CD4-positive, alpha-beta T cell treated with Interferon alpha-2 for 1 hour (primary cell): ENCODE data around the gene SLC2A1.
A peak's percentile ranks its signal among the peaks of the same experiment; 100 is the strongest.

ENCODE experiments used
- DNase-seq, 2 donors: peaks; one replicate each; pipeline ENCODE4 v3.0.0-alpha.2; 2020 to 2022

The SLC2A1 gene

GRCh38 chr1:42979896-42980800 is 21.5 kb upstream of the SLC2A1 start:
- peak; percentile 8 to 25 for DNase-seq

- no peak for DNase-seq
Measured at GRCh38 chr1:42979036-42979430, 20.4 kb upstream of the SLC2A1 start.

DNA sequence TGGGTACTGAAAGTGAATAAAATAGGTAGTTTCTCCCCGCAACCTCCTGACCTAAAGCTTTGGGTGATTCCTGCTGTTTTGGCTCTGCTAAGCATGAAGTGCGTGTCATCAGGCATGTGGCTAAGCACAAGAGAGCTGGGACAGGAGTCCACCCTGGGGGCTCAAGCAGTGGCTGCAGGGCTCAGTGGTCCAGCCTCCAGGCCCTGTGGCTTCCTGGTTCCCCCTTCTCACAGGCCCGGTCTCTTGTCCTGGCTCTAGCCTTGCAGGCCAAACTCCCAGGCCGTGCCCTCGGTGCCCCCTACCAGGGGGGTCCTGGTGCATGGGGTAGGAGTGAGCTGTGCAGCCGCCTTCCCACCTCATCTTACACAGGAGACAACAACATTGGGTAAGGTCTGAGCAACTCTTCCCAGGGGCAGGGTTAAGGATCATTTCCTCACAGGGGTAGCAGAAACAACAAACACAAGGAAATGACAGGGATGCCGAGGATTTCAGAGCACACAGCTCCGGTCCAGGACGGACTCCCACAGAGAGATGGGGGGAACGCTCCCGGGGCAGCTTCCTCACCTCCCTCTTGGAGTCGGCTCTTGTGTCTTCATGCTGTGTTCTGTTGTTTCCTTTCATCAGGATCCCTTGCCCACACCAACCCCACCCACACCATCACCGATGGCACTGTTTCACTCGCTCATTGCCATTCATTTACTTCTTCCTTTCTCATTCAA is 19.8 kb upstream of the SLC2A1 start:
- no peak for DNase-seq

DNA sequence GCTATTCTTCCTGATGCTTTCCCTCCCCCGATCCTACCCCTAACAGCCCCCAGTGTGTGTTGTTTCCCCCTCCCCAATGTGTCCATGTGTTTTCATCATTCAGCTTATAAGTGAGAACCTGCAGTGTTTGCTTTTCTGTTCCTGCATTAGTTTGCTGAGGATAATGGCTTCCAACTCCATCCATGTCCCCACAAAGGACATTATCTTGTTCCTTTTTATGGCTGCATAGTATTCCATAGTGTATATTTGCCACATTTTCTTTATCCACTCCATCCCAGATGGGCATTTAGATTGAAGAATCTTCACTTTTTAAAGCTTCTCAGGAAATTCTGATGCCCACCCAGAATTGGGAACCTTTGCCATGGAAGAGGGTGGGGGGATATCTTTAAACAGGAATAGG is 19.0 kb upstream of the SLC2A1 start:
- no peak for DNase-seq

GRCh38 chr1:42975561-42976225 is 17.0 kb upstream of the SLC2A1 start:
- DNase-seq = no peak

DNA sequence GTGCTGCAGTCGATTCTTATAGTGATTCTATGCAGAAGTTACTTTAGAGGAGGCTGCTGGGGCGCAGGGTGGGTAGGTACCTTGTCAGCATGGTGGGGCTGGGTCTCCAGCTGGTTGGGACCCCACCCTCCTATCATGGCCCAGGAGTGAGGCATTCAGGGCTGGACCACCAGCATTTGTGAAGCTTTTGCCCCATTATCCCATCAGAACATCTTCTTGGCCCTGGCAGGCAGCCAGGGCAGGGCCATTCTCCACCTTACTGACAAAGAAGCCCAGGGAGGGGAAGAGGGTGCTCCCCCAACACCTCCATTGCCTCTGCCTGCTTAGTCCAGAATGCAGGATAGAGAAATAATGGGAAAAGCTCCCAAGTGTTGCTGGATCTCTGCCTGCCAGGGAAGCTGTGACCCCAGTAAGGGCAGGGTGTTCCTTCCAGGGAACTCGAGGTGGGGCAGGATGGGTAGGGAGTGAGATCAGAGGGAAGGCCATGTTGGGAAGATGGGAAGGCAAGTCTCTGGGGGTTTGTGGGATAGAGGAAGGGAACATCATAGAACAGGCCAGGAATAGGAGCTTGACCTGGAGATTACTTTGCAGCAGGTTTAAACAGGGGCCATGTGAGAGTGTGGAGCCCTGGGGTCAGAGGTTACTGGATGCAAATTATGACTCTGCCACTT is 16.2 kb upstream of the SLC2A1 start:
- DNase-seq = no peak

GRCh38 chr1:42973799-42974198 is 15.1 kb upstream of the SLC2A1 start:
- DNase-seq = no peak

DNA sequence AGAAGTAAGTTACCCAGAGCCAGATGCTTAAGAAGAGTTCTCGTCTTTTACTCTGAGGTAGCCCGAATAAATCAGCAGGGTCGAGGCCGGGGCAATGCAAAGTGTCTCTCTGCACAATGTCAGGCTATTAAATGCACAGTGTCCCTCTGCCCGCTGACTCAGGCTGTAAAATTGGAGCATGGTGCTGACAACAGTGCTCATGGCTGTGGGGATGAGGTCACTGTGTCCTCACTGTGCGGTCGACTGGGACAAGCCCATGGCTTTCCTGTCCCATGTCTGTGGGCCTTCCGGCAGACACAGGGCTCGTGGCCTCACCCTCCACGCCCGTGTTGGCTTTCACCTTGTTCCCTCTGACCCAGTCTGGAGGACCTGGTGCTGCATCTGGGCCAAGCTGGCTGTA is 14.6 kb upstream of the SLC2A1 start:
- no peak for DNase-seq

GRCh38 chr1:42971841-42972291 is 13.2 kb upstream of the SLC2A1 start:
- no peak for DNase-seq

- no peak for DNase-seq
Measured at GRCh38 chr1:42970143-42970542, 11.5 kb upstream of the SLC2A1 start.

DNA sequence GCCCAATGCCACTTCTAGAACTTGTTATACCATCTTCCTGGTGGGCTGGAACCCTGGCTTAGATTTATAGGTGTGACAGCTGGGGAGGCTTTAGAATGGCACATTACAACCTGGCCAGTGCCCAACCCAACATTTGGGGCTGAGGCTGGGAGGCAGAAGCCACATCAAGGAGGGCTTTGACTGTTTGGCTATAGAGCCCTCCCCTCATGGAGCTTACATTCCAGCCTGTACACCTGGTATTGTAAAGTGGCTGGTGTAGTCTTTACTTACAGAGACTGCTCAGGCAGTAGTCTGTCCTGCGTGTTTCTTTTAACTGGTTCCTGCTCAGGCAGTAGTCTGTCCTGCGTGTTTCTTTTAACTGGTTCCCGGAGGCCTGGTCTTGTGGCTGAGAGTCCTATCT is 10.0 kb upstream of the SLC2A1 start:
- no peak for DNase-seq

- no peak for DNase-seq
Measured at GRCh38 chr1:42966688-42967612, 8.3 kb upstream of the SLC2A1 start.

DNA sequence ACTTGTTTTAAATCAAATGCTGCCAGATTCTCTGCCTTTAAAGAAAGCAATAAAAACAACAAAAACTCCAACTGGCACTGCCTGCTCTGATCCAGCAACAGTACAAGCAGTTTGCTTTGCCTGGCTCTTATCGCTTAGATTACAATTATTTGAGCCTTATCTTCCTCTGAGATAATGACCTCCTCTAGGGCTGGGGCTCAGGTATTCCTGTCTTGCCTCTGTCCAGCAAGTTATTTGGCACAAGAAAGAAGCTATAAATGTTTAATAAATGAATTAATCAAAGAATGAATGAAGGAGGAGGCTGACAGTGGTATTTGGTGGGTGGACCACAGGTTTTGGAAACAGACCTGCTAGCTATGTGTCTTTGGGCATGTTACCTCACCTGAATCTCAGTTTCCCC is 6.7 kb upstream of the SLC2A1 start:
- no peak for DNase-seq

DNA sequence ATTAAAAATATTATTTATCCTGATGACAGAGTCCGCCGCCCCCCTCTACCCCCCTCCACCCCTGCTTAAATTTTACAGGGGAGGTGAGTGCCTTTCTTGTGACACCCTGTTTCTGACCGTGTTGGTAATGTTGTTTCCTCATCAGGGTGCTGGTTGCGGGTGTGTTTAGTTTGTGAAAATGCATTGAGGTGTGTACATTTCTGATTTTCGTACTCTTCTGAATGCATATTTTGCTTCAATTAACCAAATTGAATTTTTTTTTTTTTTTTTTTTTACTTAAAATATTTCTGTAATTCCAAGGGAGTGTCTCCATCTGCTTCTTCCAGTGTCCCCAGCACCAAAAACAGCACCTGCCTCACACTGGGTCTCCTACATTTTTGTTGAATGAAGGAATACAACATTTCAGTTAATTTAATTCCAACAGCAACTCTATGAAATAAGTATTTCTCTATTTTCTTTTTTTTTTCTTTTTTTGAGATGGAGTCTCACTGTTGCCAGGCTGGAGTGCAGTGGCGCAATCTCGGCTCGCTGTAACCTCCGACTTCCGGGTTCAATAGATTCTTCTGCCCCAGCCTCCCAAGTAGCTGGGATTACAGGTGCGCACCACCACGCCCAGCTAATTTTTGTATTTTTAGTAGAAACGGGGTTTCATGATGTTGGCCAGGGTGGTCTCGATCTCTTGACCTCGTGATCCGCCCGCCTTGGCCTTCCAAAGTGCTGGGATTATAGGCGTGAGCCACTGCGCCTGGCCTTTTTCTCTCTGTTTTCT is 5.6 kb upstream of the SLC2A1 start:
- no peak for DNase-seq

DNA sequence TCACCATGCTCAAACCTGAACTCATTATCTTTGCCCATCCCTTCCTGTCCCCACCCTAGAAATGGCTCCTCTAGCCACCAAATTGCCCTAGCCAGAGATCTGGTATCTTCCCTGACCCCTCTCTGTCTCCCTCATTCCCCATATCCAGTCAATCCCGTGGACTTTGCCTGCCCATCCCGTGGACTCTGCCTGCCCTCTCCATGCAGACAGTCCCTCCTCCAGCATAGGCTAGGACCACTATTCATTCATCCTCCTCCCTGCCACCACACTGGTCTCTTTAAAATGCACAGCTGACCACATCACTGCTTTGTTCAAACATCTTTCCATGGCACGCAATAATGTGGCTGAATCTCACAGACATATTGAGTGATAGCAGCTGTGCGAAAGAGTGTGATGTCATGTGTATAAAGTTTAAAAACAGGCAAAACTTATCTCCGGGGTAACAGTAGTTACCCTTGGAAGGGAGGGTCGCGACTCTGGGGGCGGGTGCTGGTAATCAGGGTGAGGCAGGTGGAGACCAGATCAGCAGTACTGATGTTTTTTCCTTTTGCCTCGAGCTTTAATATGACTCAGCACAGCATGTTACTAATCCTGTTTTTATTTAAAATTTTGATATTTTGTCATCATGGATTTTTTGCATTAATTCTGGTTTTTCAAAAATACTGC is 4.8 kb upstream of the SLC2A1 start:
- no peak for DNase-seq

- DNase-seq = no peak
Measured at GRCh38 chr1:42962641-42963377, 4.1 kb upstream of the SLC2A1 start.

GRCh38 chr1:42961312-42962091 is 2.8 kb upstream of the SLC2A1 start:
- DNase-seq = no peak

DNA sequence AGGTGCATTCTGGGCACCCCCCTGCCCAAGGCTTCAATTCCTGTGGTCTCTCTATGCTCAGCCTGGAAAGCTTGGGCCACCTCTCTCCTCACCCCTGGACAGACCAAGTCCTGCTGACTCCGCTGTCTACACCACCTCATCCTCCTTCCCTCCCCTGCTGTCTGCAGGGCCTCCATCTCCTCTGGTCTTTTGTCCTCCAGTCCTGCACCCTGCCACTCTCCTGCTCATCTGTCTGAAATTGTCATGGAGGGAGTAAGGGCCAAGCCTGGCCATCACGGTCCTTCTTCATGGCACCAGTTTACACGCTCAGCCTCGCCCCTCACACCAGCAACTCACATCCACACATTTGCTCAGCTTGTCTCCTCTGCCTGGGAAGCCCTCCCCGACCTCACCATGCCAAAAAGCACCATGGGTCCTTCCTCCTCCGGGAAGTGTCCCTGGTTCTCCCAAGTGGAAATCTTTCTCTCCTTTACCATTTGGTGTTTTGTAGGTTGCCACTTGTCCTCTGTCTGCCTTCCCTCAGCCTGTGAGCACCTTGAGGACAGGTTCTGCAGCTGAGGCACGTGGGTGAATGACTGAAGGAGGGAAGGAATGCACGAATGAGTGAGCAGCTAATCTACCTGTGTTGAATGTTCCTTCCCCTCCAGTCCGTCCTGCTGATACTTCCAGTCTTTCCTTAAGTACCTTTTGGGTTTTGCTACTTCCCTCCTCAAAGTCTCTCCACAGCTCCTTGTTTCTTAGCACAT is 2.1 kb upstream of the SLC2A1 start:
- DNase-seq = no peak

DNA sequence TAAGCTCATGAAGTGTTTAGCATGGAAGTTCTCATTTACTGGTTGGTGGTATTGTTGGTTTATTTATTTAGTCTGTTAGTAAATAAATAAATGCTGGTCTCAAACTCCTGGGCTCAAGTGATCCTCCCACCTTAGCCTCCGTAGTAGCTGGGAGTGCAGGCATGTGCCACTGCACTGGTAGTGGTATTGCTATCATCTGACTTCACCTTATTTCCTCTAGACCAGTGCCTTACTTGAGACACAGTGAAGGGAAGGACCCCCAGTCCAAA is 1.4 kb upstream of the SLC2A1 start:
- no peak for DNase-seq
